ENCODE results near the gene SPINK8. TPM values are rescaled to one million over a fixed set of nuclear protein-coding genes. Genes with fewer than 3 reads are reported as not detected.

SPINK8 gene
- total RNA-seq, 1 experiment from 2014 or later, result not detected

- no peak overlapping the region for H4K5ac ChIP-seq (ENCODE audit: insufficient read length, low read depth, low read length)
- no peak overlapping the region for H4K8ac ChIP-seq (replicated peaks; ENCODE audit: insufficient read length, low read depth, low read length)
- H3K27ac Mint-ChIP-seq, result no peak overlapping the region
- peaks cover 0 to 4% of the 10 kb centered on the region in 2 experiments; a peak in 1 of 4 replicates for H3K4me1 Mint-ChIP-seq
- H3K4me1 ChIP-seq (ENCODE audit: insufficient read depth, low read length), result no peaks in the 10 kb centered on the region
- H4K20me1 ChIP-seq (ENCODE audit: control insufficient read depth, insufficient read depth, insufficient read length), result no peaks in the 10 kb centered on the region
- TF ChIP-seq, protein P1, sequence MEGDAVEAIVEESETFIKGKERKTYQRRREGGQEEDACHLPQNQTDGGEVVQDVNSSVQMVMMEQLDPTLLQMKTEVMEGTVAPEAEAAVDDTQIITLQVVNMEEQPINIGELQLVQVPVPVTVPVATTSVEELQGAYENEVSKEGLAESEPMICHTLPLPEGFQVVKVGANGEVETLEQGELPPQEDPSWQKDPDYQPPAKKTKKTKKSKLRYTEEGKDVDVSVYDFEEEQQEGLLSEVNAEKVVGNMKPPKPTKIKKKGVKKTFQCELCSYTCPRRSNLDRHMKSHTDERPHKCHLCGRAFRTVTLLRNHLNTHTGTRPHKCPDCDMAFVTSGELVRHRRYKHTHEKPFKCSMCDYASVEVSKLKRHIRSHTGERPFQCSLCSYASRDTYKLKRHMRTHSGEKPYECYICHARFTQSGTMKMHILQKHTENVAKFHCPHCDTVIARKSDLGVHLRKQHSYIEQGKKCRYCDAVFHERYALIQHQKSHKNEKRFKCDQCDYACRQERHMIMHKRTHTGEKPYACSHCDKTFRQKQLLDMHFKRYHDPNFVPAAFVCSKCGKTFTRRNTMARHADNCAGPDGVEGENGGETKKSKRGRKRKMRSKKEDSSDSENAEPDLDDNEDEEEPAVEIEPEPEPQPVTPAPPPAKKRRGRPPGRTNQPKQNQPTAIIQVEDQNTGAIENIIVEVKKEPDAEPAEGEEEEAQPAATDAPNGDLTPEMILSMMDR (conservative IDR thresholded peaks at IDR 0.05), result no peak
- H3K18ac ChIP-seq (ENCODE audit: insufficient read length, low read depth, low read length), result no peak overlapping the region
- H3K4me3 Mint-ChIP-seq, result no peak overlapping the region
- no peak overlapping the region for H2BK12ac ChIP-seq (ENCODE audit: insufficient read length, low read depth, low read length)
- no peak overlapping the region for H2BK15ac ChIP-seq (ENCODE audit: low read depth, low read length)
- no peak overlapping the region for H2AK5ac ChIP-seq (ENCODE audit: insufficient read length, low read length)
- no peaks in the 10 kb centered on the region for H3K27me3 ChIP-seq (ENCODE audit: insufficient read depth, low read length)
- no peak overlapping the region for H3K27ac ChIP-seq (ENCODE audit: insufficient read length, low read depth, low read length)
- H3K9ac ChIP-seq (ENCODE audit: extremely low read depth, insufficient read length, low read length), result no peak overlapping the region
- H3K9me3 ChIP-seq (ENCODE audit: control insufficient read depth, low read depth, low read length), result no peaks in the 10 kb centered on the region
- no peak overlapping the region for H3K23ac ChIP-seq (ENCODE audit: insufficient read length, low read depth, low read length)
- no peak overlapping the region for H2BK5ac ChIP-seq (ENCODE audit: insufficient read length, low read length)
- H3K36me3 Mint-ChIP-seq (ENCODE audit: insufficient read depth in 1 of 3, low read depth in 3 of 3), result peaks cover 20 to 45% (median 40%) of the 10 kb centered on the region in 3 experiments
- peaks cover 10 to 13% of the 10 kb centered on the region in 2 experiments; a peak in 4 of 5 replicates for H3K9me3 Mint-ChIP-seq
- no peak overlapping the region for H2AFZ ChIP-seq (ENCODE audit: low read length)
- H3K79me2 ChIP-seq (ENCODE audit: insufficient read depth, low read length), result no peaks in the 10 kb centered on the region
- peaks cover 2% of the 10 kb centered on the region for H3K79me1 ChIP-seq (ENCODE audit: insufficient read depth, low read depth, low read length, poor library complexity, severe bottlenecking)
- no CpG with 5 or more reads among the region's 1 CpG for WGBS (ENCODE audit: extremely low coverage, insufficient read length, low lambda C conversion rate)
- H3K14ac ChIP-seq (ENCODE audit: insufficient read depth, low read length), result no peak overlapping the region
- H3T11ph ChIP-seq (ENCODE audit: low read length), result no peak overlapping the region
- no peak overlapping the region for H3K56ac ChIP-seq (ENCODE audit: insufficient read length, low read depth, low read length)
- H4K91ac ChIP-seq (ENCODE audit: insufficient read length, low read depth, low read length), result no peak overlapping the region
- no peak overlapping the region for H3K4me2 ChIP-seq (ENCODE audit: insufficient read depth, insufficient read length, low read length)
- H3K4ac ChIP-seq (ENCODE audit: low read depth, low read length), result no peak overlapping the region
- no peaks in the 10 kb centered on the region; the same call in 1 of the 2 replicates for H3K27me3 Mint-ChIP-seq (ENCODE audit: low read depth)
- no peaks in the 10 kb centered on the region for H3K23me2 ChIP-seq (ENCODE audit: insufficient read length, low read depth, low read length, poor library complexity, severe bottlenecking)
- H2BK20ac ChIP-seq (ENCODE audit: low read depth, low read length, poor library complexity, severe bottlenecking), result no peak overlapping the region
- DNase-seq, result no peak
- no peak overlapping the region for H2BK120ac ChIP-seq (ENCODE audit: low read depth, low read length, poor library complexity, severe bottlenecking)
Measured at GRCh38 chr3:48285675-48286074, 47.8 kb downstream of the SPINK8 start.
